Fibroblast of lung (primary cell): ENCODE measurements around the gene OSBP2.

Source experiments
- EZH2 ChIP-seq: IDR thresholded peaks from 2 replicates; pipeline ENCODE4 v1.5.1; 2012; ENCODE audit warnings: low read length, control low read depth, mild to moderate bottlenecking; ENCODE audit errors: missing control alignments
- TF ChIP-seq, protein P1 (sequence below), 2 donors: IDR thresholded peaks in 1 of 2; conservative IDR thresholded peaks in 1 of 2; 1 replicate in 1 of 2; 2 replicates in 1 of 2; pipeline ENCODE4 v1.5.1; 2011 to 2012; ENCODE audit warnings: low read length in 2 of 2, control low read depth in 1 of 2, inconsistent platforms in 1 of 2, low read depth in 1 of 2, mild to moderate bottlenecking in 1 of 2

DNA sequence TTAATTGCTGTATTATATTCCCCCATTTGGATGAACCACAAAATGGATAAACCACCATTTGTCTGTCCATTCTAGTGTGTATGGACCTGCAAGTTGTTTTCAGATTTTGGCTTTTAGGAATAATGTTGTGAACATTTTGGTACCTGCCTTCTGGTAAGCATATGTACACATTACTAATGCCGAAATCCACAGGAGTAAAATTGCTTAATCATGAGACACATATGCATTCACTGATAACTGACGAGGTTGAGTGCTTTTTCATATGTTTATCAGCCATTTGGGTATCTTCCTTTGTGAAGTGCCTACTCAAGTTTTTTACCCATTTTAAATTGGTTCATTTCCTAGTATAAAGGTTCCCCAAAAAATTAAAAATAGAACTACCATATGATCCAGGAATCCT lies 34.2 kb downstream of the OSBP2 start:
- TF ChIP-seq, protein P1, sequence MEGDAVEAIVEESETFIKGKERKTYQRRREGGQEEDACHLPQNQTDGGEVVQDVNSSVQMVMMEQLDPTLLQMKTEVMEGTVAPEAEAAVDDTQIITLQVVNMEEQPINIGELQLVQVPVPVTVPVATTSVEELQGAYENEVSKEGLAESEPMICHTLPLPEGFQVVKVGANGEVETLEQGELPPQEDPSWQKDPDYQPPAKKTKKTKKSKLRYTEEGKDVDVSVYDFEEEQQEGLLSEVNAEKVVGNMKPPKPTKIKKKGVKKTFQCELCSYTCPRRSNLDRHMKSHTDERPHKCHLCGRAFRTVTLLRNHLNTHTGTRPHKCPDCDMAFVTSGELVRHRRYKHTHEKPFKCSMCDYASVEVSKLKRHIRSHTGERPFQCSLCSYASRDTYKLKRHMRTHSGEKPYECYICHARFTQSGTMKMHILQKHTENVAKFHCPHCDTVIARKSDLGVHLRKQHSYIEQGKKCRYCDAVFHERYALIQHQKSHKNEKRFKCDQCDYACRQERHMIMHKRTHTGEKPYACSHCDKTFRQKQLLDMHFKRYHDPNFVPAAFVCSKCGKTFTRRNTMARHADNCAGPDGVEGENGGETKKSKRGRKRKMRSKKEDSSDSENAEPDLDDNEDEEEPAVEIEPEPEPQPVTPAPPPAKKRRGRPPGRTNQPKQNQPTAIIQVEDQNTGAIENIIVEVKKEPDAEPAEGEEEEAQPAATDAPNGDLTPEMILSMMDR (conservative IDR thresholded peaks at IDR 0.05 in 1 of 2, IDR thresholded peaks at IDR 0.05 in 1 of 2; ENCODE audit: low read depth in 1 of 2, low read length in 2 of 2) = no peak
- TF ChIP-seq EZH2 = no peak
